ENCODE data around the gene PLPPR2.
"Not testable (repeated sequence)": the region's sequence is repeated elsewhere in the genome, so short reads cannot be mapped to it uniquely, and the experiment has no call there.

The PLPPR2 gene

GRCh38 chr19:11342429-11342828 is 12.8 kb upstream of the PLPPR2 start:
- no peak for DNase-seq

DNA sequence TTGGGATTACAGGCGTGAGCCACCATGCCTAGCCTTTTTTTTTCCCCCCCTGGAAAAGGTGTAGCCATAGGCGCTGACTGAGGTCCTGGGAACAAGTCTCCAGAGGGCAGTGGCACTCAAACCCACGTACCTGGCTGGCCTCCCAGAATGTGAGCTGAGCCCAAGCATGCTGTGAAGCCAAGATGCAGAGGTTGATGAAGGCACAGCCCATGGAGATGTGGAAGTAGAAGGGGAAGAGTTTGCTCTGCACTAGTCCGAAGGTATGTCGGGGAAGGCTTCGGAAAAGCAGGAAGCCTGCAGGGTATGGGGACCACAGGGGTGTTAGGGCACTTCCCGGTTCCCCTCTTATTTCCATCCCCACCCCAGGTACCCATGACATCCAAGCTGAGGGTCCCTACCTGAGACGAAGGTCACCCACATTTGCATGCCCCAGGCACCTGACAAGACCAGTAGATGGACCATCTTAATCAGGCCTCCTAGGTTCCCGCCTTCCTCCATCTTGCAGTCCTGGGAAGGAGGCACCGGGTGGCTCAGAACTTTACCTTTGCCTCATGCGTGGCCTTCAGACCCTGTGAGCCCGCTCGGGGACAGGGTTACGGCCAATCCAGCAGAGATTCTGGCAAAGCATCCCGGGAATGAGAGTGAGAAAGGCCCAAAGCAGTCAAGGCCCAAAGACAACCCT is 10.0 kb upstream of the PLPPR2 start:
- no peak for DNase-seq

DNA sequence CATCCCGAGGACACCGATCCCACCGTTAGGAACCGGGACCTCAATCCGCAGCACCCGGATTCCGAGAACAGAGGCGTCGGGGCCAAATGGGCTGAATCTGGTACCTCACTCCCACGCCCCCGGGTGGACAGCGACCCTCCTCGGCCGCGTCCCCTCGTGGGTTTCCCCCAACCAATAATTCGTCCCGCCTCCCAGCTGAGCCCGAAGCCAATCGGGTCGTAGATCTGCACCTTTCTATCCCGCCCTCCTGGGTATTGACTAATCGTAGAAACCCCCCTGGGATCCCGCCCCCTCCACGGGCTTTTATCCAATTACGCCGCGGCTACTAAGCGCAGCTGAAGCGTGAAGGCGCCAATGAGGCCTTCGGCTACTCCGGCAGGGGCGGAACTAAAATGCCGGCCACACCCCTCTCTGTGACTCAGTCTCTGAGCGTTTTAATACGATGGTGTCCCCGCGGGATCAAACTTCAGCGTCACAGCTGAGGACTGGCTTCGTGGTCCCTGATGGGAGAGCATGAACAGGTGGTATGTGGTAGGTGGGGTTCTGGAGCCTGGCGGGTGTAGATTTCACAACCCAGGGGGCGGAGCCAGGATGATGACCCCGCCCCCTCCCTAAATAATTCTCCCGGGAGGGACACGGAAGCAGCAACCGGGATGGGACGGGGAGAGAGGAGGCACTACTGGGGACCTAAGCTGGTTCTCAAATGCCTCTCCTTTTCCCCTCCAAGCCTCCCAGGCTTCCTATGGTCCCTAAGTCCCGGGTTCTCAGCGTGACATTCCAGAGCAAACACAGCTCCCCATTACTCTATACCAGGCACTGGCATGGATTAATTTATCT is 8.9 kb upstream of the PLPPR2 start, which contains the start of the genes CCDC159 and TMEM205:
CCDC159 (plus strand) TSS at position 416 of the 837 bp plus-strand sequence; CDS start at position 504, 88 bp downstream.
TMEM205 (minus strand) TSS at position 165 of the 837 bp plus-strand sequence. CDS start 649 bp downstream, outside the sequence.
- DNase-seq, result peak; percentile 97

DNA sequence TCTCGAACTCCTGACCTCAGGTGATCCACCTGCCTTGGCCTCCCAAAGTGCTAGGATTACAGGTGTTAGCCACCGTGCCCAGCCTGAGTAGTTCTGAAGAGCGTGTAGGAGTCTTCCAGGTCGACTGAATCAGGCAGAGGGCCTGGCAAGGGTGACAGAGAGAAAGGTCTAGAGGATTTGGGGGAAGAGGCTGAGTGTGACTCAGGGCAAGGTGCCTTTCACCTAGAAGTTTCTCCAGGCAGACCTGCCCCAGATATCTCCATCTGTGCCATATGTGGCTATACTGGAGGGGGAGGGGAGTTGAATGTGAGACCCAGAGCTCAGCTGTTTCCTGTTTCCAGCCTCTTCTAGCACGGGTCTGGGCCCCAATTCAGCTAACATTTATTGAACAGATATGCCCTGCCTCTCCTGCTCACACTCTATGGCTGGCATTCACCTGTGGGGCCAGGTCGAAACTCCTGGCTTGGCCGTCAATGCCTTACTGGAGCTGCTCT is 7.6 kb upstream of the PLPPR2 start:
- DNase-seq, result no peak

- DNase-seq, result no peak
These were observed 6.1 kb upstream of the PLPPR2 start for GRCh38 chr19:11349171-11349570.

DNA sequence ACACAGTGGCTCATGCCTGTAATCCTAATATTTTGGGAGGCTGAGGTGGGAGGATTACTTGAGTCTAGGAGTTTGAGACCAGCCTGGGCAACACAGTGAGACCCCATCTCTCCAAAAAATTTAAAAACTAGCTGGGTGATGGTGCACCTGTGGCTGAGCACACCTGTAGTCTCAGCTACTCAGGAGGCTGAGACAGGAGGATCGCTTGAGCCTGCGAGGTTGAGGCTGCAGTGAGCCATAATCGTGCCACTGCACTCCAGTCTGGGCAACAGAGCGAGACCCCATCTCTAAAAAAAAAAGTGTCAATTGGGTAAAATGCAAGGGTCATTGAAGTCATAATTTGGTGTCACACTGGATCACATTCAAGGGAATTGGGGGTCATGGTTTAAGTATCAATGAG is 1.1 kb upstream of the PLPPR2 start:
- DNase-seq, result not testable (repeated sequence)

DNA sequence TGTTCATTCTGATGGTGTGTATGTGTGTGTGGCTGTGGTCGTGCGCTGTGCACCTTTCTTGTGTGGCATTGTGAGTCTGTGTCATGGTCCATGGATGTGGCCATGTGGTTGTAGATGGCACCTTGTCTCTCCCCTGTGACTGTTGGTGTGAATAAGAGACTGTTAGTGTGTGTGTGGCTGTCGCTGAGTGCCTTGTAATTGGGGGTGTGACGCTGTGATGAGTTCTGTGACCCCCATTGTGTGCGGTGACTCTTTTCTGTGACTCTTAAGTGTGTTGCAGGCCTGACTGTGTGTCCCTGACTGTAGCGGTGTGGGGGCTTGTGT is 804 bp downstream of the PLPPR2 start:
- DNase-seq, result no peak

DNA sequence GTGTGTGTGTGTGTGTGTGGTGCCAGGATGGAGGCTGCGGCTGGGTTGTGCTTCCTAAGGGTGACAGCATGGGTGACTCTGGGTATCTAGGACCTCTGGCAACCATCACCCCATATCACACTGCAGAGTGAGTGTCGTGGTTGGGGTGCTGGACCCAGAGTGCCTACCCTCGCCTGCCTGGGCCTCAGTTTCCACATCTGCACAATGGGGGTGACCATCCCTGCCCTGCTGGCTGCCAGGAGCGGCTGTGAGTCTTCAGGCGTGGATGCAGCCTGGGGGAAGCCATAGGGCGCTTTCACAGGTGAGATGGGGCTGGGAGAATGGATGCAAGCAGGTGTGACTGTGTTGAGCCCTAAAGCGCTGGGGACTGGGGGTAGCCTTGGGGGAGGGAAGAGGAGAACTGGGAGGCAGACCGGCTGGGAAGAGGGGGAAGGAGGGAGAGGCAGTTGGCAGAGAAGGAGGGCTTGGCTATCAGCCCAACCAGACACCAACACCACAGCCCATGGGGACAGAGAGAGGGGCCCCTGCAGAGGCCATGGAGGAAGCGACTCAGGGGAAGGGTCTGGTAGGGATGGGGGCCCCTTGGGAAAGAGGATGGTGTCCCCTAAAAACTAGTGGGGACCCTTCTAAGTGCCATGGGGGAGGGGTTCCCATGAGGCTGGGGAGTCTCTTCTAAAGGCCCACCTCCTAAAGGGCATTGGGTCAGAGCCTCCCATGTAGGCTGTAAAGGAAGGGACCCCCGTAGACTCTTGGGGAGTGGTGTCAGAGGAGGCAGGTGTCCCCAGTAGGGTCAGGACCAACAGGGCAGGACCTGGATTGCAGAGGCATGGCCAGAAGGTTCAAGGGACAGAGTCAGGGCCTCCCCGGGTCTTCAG is 1.7 kb downstream of the PLPPR2 start:
- no peak for DNase-seq

DNA sequence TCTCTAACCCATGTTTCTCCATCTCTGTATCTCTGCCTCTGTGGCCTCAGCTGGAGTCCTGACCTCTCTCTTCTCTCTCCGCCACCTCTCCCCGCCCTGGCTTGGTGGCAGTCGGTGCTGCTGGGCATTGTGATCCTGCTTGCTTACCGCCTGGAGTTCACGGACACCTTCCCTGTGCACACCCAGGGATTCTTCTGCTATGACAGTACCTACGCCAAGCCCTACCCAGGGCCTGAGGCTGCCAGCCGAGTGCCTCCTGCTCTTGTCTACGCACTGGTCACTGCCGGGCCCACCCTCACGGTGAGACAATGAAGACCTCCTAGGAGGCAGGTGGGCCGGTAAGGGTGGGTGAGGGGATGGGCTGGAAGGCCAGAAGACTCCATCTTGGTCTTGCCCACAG is 4.2 kb downstream of the PLPPR2 start:
- DNase-seq, result no peak

DNA sequence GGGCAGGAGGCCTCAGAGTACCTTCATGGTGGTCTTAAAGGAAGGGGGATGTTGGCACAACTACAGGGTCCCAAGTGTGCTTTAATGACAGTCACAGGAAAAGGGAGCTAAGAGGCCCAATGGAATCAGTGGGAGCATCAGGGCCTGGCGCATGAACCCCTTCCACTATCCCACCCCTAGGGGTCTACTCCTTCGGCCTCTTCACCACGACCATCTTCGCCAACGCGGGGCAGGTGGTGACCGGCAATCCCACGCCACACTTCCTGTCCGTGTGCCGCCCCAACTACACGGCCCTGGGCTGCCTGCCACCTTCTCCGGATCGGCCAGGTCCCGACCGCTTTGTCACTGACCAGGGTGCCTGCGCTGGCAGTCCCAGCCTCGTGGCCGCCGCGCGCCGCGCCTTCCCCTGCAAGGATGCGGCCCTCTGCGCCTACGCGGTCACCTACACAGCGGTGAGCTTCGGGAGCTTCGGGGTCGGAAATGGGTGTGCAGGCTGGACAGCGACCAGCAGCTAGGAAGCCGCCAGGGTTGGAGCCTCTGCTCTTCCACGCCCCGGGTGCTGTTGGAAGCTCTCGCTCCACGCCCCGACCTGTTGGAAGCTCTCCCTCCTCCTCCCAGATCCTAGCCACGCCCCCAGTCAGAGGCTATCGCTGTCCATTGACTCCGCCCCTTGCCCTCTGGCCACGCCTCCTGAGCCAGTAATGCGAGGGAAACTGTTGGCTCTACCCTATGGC is 6.0 kb downstream of the PLPPR2 start:
- no peak for DNase-seq

DNA sequence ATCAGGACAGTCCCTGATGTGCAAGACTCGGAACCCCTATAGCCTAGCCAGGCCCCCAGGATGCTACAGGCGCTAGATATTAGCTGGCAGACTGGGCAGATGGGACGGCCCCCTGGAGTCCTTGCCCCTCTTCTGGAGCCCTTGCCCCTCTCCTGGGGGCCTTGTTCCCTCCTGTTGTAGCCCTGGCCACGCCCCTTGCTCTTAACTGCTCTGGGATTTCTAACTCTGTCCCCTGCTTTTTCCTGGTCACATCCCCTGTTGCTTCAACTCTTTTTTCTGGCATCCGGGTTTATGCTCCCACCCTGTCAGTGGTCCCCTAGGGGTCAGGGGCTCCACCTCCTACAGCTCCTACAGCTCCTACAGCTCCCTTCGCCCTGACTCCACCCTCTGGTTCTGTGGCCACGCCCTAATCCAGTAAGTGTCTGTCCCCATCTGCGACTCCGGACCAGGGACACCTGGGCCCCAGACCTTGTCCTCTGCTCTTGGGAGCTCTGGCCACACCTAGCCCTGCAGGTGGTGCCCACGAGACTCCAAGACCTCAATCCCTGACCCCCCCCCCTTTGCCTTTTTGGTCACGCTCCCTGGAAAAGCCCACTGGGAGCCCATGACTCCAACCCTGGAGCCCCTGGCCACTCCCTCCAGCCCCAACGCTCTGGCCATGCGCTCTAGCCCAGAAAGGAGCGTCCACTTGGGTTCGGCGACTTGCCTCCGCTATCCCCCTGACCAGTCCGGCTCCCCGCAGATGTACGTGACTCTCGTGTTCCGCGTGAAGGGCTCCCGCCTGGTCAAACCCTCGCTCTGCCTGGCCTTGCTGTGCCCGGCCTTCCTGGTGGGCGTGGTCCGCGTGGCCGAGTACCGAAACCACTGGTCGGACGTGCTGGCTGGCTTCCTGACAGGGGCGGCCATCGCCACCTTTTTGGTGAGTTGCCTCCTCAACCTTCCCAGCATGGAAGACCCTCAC is 6.8 kb downstream of the PLPPR2 start:
- no peak for DNase-seq

DNA sequence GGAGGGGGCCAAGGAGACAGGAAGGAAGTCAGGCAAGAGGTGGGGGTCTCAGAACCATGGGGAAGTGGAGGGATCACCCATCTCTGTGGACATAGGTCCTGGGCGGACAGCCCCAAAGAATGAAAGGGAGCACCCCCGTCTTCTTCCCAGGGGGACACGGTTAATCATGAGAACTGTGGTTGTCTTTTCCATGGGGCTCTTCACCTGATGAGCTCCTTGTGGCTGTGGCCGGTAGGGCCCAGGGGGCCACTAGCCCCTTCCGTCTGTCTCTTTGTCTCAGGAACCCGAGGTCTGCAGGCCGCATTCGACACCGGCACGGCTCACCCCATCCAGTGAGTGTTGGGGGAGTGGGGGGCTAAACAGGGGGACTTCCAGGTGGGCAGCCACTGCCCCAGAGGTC is 8.6 kb downstream of the PLPPR2 start:
- no peak for DNase-seq

- DNase-seq, result no peak
These were observed 9.2 kb downstream of the PLPPR2 start for GRCh38 chr19:11364296-11364904.

DNA sequence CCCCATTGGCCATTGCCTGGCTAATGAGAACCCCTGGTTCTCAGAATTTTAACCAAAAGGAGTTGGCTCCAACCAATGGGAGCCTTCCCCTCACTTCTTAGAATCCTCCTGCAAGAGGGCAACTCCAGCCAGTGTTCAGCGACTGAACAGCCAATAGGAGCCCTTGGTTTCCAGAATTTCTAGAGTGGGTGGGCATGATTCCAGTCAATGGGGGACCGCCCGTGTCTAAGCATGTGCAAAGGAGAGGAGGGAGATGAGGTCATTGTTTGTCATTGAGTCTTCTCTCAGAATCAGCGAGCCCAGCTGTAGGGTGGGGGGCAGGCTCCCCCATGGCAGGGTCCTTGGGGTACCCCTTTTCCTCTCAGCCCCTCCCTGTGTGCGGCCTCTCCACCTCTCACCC is 9.7 kb downstream of the PLPPR2 start:
- DNase-seq, result no peak

DNA sequence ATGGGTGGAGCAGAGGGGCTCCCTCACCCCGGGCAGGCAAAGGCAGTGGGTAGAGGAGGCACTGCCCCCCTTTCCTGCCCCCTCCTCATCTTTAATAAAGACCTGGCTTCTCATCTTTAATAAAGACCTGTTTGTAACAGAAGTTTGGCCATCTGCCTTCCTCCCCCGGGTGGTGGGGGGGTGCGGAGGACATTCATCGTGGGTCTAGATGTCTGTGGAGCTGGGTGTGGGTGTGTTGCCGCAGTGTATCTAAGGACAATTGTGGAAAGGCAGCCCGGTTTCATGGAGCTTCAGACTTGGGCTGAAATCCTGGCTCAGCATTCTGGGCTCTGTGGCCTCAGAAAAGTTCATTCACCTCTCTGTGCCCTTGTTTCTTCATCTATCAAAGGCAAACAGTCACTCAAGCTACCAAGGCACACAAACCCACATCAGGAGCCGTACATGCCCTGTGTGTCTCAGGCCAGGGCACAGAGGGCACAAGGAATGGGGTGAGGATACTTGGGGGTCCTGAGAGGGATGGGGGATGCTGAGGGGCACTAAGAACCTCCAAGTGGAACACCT is 10.4 kb downstream of the PLPPR2 start:
- no peak for DNase-seq

GRCh38 chr19:11367528-11367927 is 12.3 kb downstream of the PLPPR2 start:
- no peak for DNase-seq

GRCh38 chr19:11370744-11371143 is 15.5 kb downstream of the PLPPR2 start:
- DNase-seq, result no peak

DNA sequence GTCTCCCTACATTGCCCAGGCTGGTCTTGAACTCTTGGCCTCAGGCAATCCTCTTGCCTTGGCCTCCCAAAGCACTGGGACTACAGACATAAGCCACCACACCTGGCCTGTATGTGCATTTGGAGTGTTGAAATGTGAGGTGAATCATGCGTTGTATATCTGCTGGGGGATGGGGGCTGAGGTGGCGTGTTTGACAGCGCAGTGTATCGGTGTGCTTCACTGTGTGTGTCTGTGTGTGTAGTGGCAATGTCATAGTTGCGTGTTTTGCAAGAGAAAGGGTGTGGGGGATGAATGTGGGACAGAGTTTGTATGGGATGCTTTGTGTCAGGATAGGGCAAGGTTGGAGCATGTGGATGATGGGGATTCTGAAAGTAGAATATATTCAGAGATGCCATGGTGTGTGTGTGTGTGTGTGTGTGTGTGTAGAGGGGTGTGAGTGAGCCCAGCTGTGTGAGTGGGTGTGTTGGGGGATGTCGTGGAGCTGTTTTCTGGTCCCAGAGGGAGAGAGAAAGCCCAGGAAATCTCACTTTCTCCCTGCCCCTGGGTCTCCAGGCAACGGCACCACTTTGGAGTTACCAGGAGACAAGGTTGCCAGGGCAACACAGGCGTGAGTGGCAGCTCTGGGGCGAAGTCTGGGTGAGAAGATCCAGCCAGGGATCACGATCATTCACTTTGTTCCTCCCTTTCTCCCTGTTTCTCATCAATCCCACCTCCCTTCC is 18.1 kb downstream of the PLPPR2 start:
- DNase-seq, result no peak

GRCh38 chr19:11373885-11374432 is 18.7 kb downstream of the PLPPR2 start:
- DNase-seq, result no peak

Measured in right forelimb (tissue), 1 donor.